MM.1S (cell line): ENCODE measurements around the gene SH3BGRL3.

ENCODE experiments used
- CTCF ChIP-seq: fragments of 300-600 bp; sonication (generic); IDR thresholded peaks from 2 replicates; pipeline ENCODE4 v1.5.1; 2016; ENCODE audit warnings: antibody characterized with exemption, low read length, mixed read lengths
- EZH2 ChIP-seq: fragments of 300-600 bp; sonication (generic); optimal IDR thresholded peaks from 2 replicates; pipeline ENCODE3; 2017; ENCODE audit warnings: low read depth, mild to moderate bottlenecking, antibody characterized with exemption, low read length, mixed read lengths
- EZH2phosphoT487 ChIP-seq: fragments of 300-600 bp; sonication (generic); IDR thresholded peaks from 2 replicates; pipeline ENCODE4 v1.6.1; 2018; ENCODE audit warnings: antibody characterized with exemption, low read length

- no peak for TF ChIP-seq CTCF
- no peak for TF ChIP-seq EZH2
- no peak for TF ChIP-seq EZH2phosphoT487
Measured at GRCh38 chr1:26293911-26294463, 14.1 kb downstream of the SH3BGRL3 start.
